HUDEP-2 (cell line): ENCODE measurements around the gene IFT25.
"Not testable (repeated sequence)": the region's sequence is repeated elsewhere in the genome, so short reads cannot be mapped to it uniquely, and the experiment has no call there.

Experiments
- DNase-seq, 76 experiments: peaks; one replicate each; lab custom pipeline; 2025; ENCODE audit not compliant: unreplicated experiment in 76 of 76; lab: John Stamatoyannopoulos, UW

The IFT25 gene

DNA sequence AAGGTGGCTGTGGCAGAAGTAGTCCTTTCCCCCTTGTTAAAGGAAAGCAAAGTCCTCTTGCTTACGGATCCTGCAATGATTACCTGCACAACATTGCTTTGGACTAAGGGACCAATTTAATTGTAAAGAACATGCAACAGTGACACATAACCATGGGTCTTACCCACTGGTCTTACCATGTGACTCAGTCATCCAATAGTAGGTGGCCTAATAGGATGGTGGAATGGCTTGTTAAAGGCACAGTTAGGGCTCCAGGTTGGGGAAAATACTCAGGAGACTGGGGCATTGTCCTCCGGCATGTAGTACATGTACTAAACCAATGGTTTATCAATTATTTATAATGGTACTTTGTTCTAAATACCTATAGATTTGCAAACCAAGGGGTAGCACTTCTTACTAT lies 53.8 kb downstream of the IFT25 start:
- no peak for DNase-seq

DNA sequence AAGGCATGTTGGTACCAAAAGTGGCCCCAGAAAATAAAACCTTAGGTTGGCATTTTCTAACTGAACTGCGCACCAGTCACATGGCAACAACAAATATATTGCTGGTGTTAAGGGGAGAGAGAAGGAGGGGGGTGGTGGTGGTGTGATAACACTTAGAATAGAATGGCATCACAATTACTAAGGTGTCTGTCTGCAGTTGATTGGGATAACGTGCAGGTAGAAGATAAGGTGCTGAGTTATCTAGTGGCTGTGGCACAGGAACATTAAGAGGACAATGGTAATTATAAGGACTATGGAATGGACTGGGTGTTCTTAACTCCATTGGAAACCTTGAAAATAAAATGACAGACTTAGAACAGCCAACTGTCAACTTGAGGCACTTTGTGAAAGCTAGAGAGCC lies 54.5 kb downstream of the IFT25 start:
- DNase-seq, result peak in 3 of 76 experiments; percentile 2 to 7 (median 3)

GRCh38 chr1:53890522-53890941 lies 55.0 kb downstream of the IFT25 start:
- peak in 1 of 76 experiments; percentile 4 for DNase-seq

GRCh38 chr1:53889304-53890298 lies 55.9 kb downstream of the IFT25 start, which contains the start of gene YIPF1:
TSS of gene YIPF1 (minus strand) at chr1:53889797. CDS start at chr1:53888937, 860 bp downstream.
- DNase-seq, result peak in 73 of 76 experiments; percentile 18 to 88 (median 73)

- DNase-seq, result no peak
Observed at GRCh38 chr1:53888681-53889080, 56.8 kb downstream of the IFT25 start.

DNA sequence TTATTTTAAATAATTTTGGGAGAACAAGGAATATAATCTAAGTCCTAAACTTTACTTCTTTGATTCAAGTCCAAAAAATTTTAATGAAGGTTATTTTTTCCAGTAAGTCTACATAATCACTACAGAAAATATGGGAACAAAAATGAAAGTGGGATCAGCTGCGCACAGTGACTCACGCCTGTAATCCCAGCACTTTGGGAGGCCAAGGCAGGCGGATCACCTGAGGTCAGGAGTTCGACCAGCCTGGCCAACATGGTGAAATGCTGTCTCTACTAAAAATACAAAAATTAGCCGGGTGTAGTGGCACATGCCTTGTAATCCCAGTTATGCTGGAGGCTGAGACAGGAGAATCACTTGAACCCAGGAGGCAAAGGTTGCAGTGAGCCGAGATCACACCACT lies 61.9 kb downstream of the IFT25 start:
- not testable (repeated sequence) for DNase-seq

DNA sequence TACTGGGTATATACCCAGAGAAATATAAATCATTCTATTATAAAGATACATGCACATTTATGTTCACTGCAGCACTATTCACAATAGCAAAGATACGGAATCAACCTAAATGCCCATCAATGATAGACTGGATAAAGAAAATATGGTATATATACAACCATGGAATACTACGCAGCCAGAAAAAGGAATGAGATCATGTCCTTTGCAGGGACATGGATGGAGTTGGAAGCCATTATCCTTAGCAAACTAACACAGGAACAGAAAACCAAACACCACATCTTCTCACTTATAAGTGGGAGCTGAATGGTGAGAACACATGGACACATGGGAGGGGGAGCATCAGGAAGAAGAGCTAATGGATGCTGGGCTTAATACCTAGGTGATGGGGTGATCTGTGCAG lies 63.6 kb downstream of the IFT25 start:
- not testable (repeated sequence) for DNase-seq

DNA sequence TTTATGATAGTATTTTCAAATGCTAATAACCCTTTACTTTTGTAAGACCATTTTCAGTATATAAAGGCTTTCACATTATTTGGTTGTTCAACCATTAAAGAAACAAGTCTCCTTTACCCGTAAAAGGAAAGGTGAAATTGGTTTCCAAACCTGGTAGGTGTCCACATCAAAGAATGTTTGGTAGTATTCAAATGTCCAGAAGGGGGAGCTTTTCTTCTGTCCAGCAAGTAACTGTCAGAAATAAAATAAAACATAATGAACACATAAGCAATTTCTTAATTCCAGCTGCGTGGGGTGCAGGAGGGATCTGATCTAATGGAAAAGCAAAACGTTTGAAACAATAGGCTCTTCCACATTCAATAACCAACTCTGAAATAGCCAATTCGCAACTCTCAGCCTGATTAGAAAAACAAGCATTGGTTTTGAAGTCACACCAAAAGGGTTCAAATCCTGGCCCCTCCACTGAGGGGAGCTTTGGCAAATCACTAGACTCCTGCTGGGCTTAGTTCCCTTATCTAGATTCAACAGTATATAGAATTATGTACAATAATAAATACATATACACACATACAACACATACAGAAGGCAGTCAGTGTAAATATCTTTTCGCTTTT lies 66.9 kb downstream of the IFT25 start:
- peak in 21 of 76 experiments; percentile 3 to 44 (median 21) for DNase-seq

DNA sequence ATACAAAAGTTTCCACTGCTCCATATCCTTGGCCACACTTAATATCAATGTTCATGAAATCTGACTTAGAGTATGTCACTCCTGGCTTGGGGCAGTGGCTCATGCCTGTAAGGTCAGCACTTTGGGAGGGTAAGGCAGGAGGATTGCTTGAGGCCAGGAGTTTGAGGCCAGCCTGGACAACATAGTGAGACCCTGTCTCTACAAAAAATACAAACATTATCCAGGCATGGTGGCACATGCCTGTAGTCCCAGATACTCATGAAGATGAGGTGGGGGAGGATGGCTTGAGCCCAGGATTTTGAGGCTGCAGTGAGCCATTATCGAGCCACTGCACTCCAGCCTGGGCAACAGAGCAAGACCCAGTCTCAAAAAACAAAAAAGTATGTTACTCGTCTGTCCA lies 70.3 kb downstream of the IFT25 start:
- DNase-seq, result not testable (repeated sequence)

DNA sequence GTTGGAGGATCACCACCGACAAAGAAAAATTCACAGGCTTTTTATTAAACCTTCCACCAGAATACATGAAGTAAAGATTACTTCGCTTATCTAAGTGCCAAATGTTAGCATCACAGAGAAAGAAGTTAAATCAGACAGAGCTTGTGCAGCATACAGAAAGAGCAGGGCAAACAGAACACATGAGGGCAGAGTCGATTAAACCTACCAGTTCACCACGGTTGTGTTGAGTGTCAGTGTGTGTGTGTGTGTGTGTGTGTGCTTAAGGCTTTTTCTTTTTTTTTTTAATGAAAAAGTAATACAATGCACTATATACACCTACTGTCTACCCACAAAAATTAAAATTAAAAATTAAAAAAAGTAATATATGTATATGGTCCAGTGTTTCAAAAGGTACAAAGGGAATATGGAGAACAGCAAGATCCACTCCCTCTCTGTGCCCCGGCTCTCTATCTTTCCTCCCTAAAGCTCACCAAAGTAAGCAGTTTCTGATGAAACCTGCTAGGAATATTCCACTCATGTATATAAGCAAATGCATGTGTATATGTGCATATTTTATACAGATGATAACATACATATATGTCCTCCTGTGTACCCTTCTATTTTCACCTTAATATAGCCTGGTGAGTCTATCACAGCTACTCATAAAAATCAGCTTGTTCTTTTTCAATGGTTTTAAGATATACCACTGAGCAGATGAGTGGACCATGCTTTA lies 73.6 kb downstream of the IFT25 start:
- no peak for DNase-seq
